Liver (tissue), 9 donors: Measurements from ENCODE around the gene PELO. TPM values are rescaled to one million over a fixed set of nuclear protein-coding genes. Genes with fewer than 3 reads are reported as not detected.

Experiments used
- DNase-seq: peaks from one replicate; pipeline ENCODE4 v3.0.0-alpha.2; 2017; ENCODE audit warnings: low spot score
- H3K27ac ChIP-seq, 2 donors: one replicate each; pipeline ENCODE4 v1.7.0; 2013; ENCODE audit warnings: inconsistent platforms in 2 of 2, low read length in 2 of 2, control low read depth in 1 of 2, low read depth in 1 of 2, mild to moderate bottlenecking in 1 of 2
- H3K27me3 ChIP-seq, 4 donors: one replicate each; pipeline versions ENCODE4 v1.6.1 to v1.7.0; 2013; ENCODE audit warnings: low read length in 3 of 4, inconsistent platforms in 1 of 4, mild to moderate bottlenecking in 1 of 4, moderate library complexity in 1 of 4; ENCODE audit not compliant: control insufficient read depth in 4 of 4, insufficient read depth in 4 of 4
- H3K36me3 ChIP-seq, 4 donors: one replicate each; pipeline versions ENCODE4 v1.6.1 to v1.7.0; 2013; ENCODE audit warnings: low read length in 3 of 4, mild to moderate bottlenecking in 3 of 4, low read depth in 1 of 4, moderate library complexity in 1 of 4; ENCODE audit not compliant: control insufficient read depth in 4 of 4, insufficient read depth in 3 of 4
- H3K4me1 ChIP-seq, 4 donors: one replicate each; pipeline versions ENCODE4 v1.6.1 to v1.7.0; 2013; ENCODE audit warnings: low read length in 3 of 4, mild to moderate bottlenecking in 3 of 4, moderate library complexity in 1 of 4; ENCODE audit not compliant: control insufficient read depth in 4 of 4, insufficient read depth in 4 of 4
- H3K4me3 ChIP-seq, 3 donors: one replicate each; pipeline versions ENCODE4 v1.6.1 to v1.7.0; 2013; ENCODE audit warnings: low read length in 3 of 3, control low read depth in 1 of 3, low read depth in 1 of 3, mild to moderate bottlenecking in 1 of 3
- H3K9ac ChIP-seq, 2 donors: one replicate each; pipeline ENCODE4 v1.7.0; 2013; ENCODE audit warnings: low read length in 2 of 2, mild to moderate bottlenecking in 2 of 2, moderate library complexity in 2 of 2, control low read depth in 1 of 2, low read depth in 1 of 2
- H3K9me3 ChIP-seq, 4 donors: one replicate each; pipeline versions ENCODE4 v1.6.1 to v1.7.0; 2013; ENCODE audit warnings: low read length in 3 of 4; ENCODE audit not compliant: control insufficient read depth in 4 of 4
- ATF3 ChIP-seq: IDR thresholded peaks from 2 replicates; pipeline ENCODE4 v1.6.1; 2016; ENCODE audit warnings: antibody characterized with exemption
- EGR1 ChIP-seq, 2 donors: IDR thresholded peaks; 2 replicates each; pipeline ENCODE4 v1.6.1; 2016 to 2018; ENCODE audit warnings: antibody characterized with exemption in 2 of 2, low read depth in 2 of 2
- FOXA1 ChIP-seq: IDR thresholded peaks from 2 replicates; pipeline ENCODE4 v1.6.1; 2016; ENCODE audit warnings: antibody characterized with exemption
- FOXA2 ChIP-seq: IDR thresholded peaks from 2 replicates; pipeline ENCODE4 v1.6.1; 2016; ENCODE audit warnings: antibody characterized with exemption
- GABPA ChIP-seq, 2 donors: IDR thresholded peaks in 1 of 2; conservative IDR thresholded peaks in 1 of 2; 2 replicates each; pipeline ENCODE4 v1.6.1; 2016; ENCODE audit warnings: antibody characterized with exemption in 2 of 2, mild to moderate bottlenecking in 1 of 2, moderate library complexity in 1 of 2
- HNF4A ChIP-seq, 2 donors: conservative IDR thresholded peaks; 2 replicates each; pipeline ENCODE4 v1.6.1; 2016; ENCODE audit warnings: antibody characterized with exemption in 2 of 2, mild to moderate bottlenecking in 2 of 2
- HNF4G ChIP-seq: IDR thresholded peaks from 2 replicates; pipeline ENCODE4 v1.6.1; 2016; ENCODE audit warnings: antibody characterized with exemption
- JUND ChIP-seq, 2 donors: IDR thresholded peaks; 2 replicates each; pipeline ENCODE4 v1.6.1; 2016; ENCODE audit warnings: antibody characterized with exemption in 2 of 2
- MAX ChIP-seq: IDR thresholded peaks from 2 replicates; pipeline ENCODE4 v1.6.1; 2016; ENCODE audit warnings: antibody characterized with exemption
- NR2F2 ChIP-seq: IDR thresholded peaks from 2 replicates; pipeline ENCODE4 v1.6.1; 2016; ENCODE audit warnings: antibody characterized with exemption
- RAD21 ChIP-seq, 2 donors: IDR thresholded peaks; 2 replicates each; pipeline ENCODE4 v1.6.1; 2016; ENCODE audit warnings: antibody characterized with exemption in 2 of 2, mild to moderate bottlenecking in 2 of 2
- REST ChIP-seq: IDR thresholded peaks from 2 replicates; pipeline ENCODE4 v1.6.1; 2016; ENCODE audit warnings: antibody characterized with exemption, mild to moderate bottlenecking
- RXRA ChIP-seq, 2 donors: IDR thresholded peaks; 2 replicates each; pipeline ENCODE4 v1.6.1; 2017 to 2018; ENCODE audit warnings: antibody characterized with exemption in 2 of 2, mild to moderate bottlenecking in 1 of 2
- SP1 ChIP-seq: IDR thresholded peaks from 2 replicates; pipeline ENCODE4 v1.6.1; 2018; ENCODE audit warnings: antibody characterized with exemption, mild to moderate bottlenecking
- YY1 ChIP-seq: IDR thresholded peaks from 2 replicates; pipeline ENCODE4 v1.6.1; 2016; ENCODE audit warnings: antibody characterized with exemption, mild to moderate bottlenecking
- ZBTB33 ChIP-seq: IDR thresholded peaks from 2 replicates; pipeline ENCODE4 v1.6.1; 2016; ENCODE audit warnings: antibody characterized with exemption
- WGBS: extraction: QIAGEN DNeasy Blood & Tissue Kit; methylation state at CpG from one replicate; pipeline ENCODE4 v1.1.7; 2013; 5-methylcytosine and 5-hydroxymethylcytosine counted together
- polyA plus RNA-seq, 2 donors: library from polyadenylated mRNA; stranded (reverse) in 1 of 2; unstranded in 1 of 2; fragments of 200-250 nt in 1 of 2; fragments of >200 nt in 1 of 2; fragmentation: Nextera tagmentation in 1 of 2; extraction: Ambion mirVana in 1 of 2; gene quantifications; one replicate each; pipeline versions ENCODE4 v1.2.1 to v1.2.3, GENCODE V29; 2013 to 2015
- total RNA-seq, 2 donors: library from RNA; depleted of rRNA; stranded (reverse); fragments of >200 nt; gene quantifications; one replicate each; pipeline ENCODE4 v1.2.3, GENCODE V29; 2014
- donor health status: healthy.
- donor health status: healthy.
- donor health status: healthy.
- donor health status: healthy.
- donor health status: healthy.

The PELO gene
- total and polyA plus RNA-seq, 4 donors, result 10.1 to 24.6 (median 16.5) TPM

- TF ChIP-seq FOXA2 (no peak), EGR1 (IDR thresholded peaks at IDR 0.05; ENCODE audit: low read depth in 2 of 2) (no peak), YY1 (no peak), REST (no peak), ZBTB33 (no peak), FOXA1 (no peak), HNF4A (conservative IDR thresholded peaks at IDR 0.05) (no peak), GABPA (IDR thresholded peaks at IDR 0.05 in 1 of 2, conservative IDR thresholded peaks at IDR 0.05 in 1 of 2) (no peak), SP1 (no peak), JUND (IDR thresholded peaks at IDR 0.05) (no peak), RAD21 (IDR thresholded peaks at IDR 0.05) (no peak)
- 8% methylated on average over 3 of the region's 3 CpGs for WGBS
- Histone ChIP-seq H3K36me3 (peaks cover 0 to 3% (median 0%) of the 10 kb centered on the region in 4 donors), H3K4me1 (peaks cover 11 to 59% (median 42%) of the 10 kb centered on the region in 4 donors), H3K27me3 (no peaks in the 10 kb centered on the region), H3K27ac (peak overlapping the region; percentile 75 to 94), H3K9ac (peak overlapping the region; percentile 75 to 94), H3K4me3 (peak overlapping the region; percentile 66 to 92 (median 73)), H3K9me3 (no peaks in the 10 kb centered on the region)
- no peak for DNase-seq
These were observed 11.2 kb downstream of the PELO start for GRCh38 chr5:52798938-52799337.

- WGBS, result under 1% methylated on average over 19 of the region's 19 CpGs
- peaks cover 11 to 61% (median 42%) of the 10 kb centered on the region in 4 donors for H3K4me1 ChIP-seq
- no peak for DNase-seq
These were observed 11.8 kb downstream of the PELO start for GRCh38 chr5:52799358-52799982.

More at GRCh38 chr5:52799358-52799982, 11.8 kb downstream of the PELO start:
- Histone ChIP-seq H3K36me3 (peaks cover 0 to 3% (median 0%) of the 10 kb centered on the region in 4 donors), H3K9ac (peak overlapping the region; percentile 75 to 94), H3K9me3 (no peaks in the 10 kb centered on the region), H3K27me3 (no peaks in the 10 kb centered on the region), H3K27ac (peak overlapping the region; percentile 75 to 94), H3K4me3 (peak overlapping the region; percentile 66 to 92 (median 73))
- no peak for TF ChIP-seq FOXA2
- TF ChIP-seq SP1, result peak; percentile 43
- peak; percentile 46 to 55 for TF ChIP-seq RXRA (IDR thresholded peaks at IDR 0.05)
- peak; percentile 32 for TF ChIP-seq REST
- TF ChIP-seq NR2F2, result peak; percentile 75
- TF ChIP-seq ATF3, result no peak
- no peak for TF ChIP-seq HNF4G
- TF ChIP-seq RAD21 (IDR thresholded peaks at IDR 0.05), result peak in 1 of 2 donors; percentile 50
- TF ChIP-seq JUND (IDR thresholded peaks at IDR 0.05), result peak; percentile 12 to 53
- TF ChIP-seq HNF4A (conservative IDR thresholded peaks at IDR 0.05), result peak; percentile 32 to 44
- TF ChIP-seq MAX, result no peak
- no peak for TF ChIP-seq ZBTB33
- TF ChIP-seq GABPA (IDR thresholded peaks at IDR 0.05 in 1 of 2, conservative IDR thresholded peaks at IDR 0.05 in 1 of 2), result no peak
